ENCODE data around the gene TMEM208.

The TMEM208 gene

DNA sequence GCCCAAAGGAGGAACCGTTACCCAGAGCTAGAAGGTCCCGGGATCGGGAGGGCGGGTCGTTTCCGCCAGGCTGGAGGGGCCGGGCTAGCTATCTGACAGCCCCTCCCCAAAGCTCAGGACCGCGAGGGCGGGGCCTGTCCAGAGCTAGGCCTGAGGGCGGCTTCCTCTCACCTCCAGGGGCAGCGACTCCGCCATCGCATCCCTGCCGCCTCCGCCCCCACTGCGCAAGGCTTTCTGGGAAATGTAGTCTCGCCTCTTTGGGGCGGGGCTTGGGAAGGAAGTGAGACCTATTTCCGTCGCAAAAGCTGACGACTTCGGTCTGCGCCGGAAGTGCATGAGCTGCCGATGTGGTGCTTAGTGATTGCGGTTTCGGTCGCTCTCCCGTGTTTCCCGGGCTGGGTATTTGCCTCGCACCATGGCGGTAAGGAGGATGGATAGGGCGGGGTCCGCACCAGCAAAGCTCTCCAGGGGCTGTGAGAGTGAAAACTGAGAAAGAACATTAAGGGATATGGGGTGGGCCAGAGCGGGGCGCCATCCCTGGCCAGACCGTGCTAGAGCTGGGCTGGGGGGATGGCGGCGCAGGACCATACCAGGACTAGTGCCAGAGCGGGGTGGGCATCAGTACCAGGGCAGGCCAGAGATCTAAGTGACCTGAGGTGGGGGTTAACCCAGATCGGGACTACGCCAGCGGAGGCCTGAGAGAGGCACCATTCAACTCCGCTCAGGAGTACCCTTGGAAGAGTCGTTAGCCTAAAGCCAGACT, at the start of gene TMEM208:
TMEM208 (plus strand) TSS at position 327 of the 763 bp plus-strand sequence; CDS start at position 416, 89 bp downstream.
- DNase-seq (ENCODE audit: low spot score): peak; percentile 96

DNA sequence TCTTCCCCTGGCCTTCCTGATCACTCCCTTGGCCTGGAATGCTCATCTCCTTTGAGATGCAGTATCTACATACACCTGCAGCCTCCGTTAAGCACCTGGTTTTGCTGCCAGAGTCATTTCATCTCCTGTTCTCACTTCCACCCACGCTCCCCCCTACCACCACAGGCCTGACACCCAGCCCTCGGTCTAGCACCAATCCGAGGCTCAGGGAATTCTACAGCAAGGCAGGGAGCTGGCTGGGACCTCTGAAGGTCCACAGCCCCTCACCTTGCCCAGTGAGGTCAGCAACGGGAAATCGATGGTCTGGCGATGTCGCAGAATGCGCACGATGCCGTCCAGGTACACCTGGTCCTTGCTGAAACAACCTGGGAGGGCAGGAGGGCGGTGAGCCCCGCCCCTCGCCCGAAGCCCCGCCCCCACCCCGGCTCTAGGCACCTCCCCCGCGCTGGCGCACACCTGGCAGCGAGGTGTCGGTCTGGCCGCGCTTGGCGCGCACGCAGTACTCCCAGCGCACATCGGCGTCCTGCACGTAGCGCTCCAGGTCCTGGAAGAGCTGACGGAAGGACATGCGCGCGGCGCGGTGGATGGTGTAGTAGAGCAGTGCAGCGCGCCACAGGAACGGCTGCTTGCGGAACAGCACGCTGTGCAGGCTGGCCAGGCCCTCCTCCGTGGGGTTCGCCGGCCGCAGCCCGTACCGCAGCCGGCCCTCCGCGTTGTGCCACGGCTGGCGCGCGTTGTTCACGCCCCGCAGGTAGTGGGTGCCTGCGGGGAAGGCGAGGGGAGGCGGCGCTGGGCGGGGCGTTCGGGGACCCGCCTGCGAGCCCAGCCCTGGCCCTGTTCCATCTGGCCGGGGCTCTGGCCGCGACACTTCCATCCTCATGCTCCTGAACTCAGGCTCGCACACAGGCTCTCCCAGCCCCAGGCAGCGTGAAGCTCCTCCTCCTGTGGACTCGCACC, 48.9 kb upstream of the TMEM208 start:
- DNase-seq (ENCODE audit: low spot score): peak; percentile 78

DNA sequence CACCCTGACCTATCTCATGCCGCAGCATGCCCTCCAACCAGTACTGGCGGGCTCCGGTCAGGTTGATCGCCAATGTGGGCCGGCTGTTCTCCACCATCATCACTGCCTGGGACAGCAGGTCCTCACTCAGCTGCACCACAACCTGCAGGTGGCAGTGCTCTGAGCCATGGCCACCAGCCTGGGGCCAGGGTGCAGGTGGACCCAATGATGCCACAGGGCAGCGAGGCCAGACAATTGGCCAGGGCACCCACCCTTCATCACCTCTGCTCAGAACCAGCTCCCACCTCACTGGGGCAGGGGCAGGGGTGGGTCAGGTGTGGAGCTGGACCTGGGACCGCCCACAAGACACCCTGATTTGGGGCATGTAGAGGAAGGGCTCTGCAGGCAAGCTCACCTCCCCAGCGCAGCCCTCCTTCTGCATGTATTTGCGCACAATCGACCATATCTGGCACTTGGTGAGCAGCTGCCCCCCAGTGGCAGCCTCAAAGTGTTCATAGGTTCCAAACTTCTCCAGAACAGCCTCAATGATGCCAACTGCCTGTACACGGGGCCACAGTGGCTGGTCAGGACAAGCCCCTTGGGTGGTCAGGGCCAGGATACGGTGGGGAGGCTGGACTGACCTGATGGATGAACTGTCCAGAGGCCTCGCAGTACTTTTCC, 47.4 kb upstream of the TMEM208 start:
- no peak for DNase-seq (ENCODE audit: low spot score)

DNA sequence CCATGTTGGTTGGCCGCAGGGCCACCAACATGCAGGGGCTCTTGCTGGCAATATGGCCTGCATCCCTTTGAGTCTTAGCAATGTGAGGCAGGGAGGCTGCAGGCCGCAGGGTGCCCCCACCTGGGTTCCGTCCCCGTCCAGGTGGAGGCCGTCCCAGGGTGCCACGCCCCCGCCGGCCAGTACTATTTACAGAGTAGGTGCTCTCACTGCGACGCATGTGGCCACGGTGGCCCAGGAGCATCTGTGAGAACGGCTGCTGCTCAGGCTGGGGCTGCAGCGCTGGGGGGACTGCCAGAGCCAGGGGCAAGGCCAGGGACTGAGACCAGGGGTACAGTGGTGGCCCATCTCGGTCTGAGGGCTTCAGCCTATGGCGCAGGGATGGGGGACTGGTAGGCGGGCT, 46.8 kb upstream of the TMEM208 start:
- DNase-seq (ENCODE audit: low spot score): no peak

DNA sequence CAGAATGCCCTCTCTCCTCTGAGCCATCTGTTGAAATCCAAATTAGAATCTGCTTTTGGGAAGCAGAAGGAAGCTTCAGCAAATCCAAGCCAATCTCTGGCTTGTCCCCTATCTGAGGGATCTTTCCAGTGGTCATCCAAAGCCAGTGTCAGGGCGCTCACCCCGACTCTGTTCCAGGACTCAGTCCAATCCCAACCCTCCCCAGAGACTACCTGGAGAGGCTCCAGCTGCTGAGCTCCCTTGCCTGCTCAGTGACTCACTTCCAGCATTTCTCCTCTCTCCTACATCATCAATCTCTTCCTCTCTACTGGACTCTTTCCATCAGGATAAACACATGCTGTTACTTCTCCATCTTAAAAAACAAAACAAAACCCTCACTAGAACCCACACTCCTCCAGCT, 45.6 kb upstream of the TMEM208 start:
- no peak for DNase-seq (ENCODE audit: low spot score)

DNA sequence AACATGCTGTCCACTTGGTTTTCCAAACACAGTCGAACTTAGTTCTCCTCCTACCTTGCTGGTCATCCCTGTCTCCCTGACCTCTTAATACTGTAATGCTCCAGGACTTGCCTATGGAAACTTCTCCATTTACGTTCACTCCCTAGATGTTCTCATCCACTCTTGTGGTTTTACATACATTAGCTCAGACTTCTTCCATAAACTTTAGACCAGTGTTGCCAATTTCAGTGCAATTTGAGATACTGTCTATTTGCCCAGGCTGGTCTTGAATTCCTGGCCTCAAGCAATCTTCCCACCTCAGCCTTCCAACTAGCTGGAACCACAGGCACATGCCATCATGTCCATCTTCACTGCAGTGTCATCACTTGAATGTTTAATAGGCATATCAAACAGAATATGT, 44.6 kb upstream of the TMEM208 start:
- no peak for DNase-seq (ENCODE audit: low spot score)

DNA sequence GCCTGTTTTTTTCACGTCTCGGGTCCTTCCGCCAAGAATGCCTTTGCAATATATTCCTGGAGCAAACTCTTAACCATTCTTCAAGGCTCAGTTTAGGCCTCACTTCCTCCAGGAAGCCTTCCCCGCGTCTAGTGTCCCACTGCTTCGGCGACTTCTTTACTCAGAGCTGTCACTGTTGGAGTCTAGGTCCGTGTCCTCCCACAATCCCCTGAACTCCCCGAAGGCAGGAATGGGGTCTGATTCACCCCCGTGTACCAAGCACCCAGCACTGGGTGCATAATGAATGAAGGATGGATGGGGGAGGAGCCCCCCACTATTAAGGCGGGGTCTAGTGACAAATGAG, 43.7 kb upstream of the TMEM208 start:
- DNase-seq (ENCODE audit: low spot score): no peak

DNA sequence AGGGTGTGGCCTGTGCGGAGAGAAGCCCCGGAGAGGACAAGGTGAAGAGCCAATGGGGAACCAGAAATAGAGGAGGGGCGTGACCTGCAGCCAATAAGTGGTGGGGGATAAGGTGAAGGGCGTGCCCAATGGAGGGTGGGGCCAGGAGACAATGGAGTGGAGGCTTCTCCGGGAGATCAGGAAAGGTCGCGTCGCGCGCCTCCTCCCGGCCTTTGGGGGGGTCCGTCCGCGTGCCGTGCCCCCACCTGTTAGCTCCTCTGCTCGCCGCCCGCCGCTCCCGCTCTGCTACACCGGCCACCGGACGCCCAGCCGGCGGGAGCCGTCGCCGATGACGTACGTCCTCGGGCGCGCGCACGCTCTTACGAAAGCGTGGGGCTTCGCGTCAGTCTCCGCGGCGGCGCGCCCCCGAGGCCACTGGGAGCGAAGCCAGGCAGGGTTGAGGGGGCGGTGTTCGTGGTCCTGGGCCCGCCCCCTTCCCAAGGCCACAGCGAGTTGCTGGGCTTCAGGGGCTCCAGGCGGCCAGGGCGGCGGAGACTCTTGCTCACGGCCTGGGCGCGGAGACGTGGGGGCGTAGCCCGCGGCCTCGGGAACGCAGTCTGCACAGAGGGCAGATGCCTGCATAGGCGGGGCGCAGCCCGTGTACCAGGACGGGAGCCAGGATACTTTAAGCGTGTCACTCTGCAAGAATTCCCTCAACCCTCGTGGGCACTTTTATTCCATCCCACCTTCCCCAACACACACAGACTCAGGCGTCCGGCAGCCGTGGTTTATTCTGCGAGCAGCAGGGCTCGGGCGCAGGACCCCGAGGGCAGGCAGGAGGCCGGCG, 43.1 kb upstream of the TMEM208 start, which contains the start of gene MATCAP1:
MATCAP1 (minus strand) TSS at position 337 of the 826 bp plus-strand sequence. CDS start 3,353 bp downstream, outside the sequence.
- DNase-seq (ENCODE audit: low spot score): peak; percentile 99

DNA sequence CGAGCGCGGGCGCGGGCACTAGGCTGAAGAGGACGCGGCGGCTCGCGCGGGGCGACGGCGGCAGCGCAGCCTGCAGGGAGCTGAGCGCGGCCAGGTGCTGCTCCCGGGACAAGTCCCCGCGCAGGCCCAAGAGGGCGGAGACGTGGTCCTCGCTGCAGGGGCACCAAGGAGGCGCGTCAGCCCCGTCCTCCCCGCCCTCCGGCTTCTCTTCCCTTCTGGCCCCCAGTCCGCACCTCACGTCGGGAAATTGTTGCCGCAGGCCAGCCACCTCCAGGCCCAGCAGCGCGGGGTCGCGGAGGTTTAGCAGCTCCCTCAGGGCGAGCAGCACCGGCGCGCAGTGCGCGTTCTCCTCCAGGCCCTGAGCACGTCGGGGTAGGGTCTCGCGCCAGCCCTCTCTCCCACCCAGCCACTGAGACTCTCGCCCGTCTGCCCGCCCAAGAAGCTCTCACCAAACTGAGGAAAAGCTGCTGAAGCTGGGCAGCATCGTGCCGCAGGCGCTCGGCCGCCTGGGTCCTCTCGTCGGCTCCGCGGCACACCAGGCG, 42.4 kb upstream of the TMEM208 start:
- DNase-seq (ENCODE audit: low spot score): no peak

DNA sequence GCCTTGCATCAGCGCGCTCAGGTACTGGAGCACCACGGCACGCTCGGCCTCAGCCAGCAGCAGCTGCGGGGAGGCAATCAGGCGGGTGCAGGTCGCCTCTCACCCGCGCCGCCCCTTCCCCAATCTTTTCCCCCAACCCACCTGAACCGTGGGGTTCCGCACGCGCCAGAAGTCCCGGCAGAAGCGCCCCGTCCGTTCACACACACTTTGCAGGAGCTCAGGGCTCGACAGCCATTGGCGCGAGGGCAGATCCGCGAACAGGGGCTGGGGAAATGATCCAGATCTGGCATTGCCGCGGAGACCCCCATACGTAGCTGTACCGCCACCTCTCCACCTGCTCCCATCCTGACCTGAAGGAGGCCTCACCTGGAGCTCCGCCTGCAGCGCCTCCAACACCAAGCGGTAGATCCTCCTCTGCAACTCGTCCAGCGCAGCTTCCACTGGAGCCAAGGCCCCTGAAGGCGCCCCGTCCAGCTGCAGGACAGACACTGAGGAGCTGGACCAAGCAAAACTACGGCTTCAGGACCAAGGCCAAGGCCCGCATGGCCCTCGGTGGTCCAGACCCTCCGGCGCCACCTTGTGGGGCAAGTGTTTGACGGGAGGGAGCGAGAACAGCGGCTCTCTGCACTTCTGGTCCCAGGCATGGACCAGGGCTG, 41.8 kb upstream of the TMEM208 start:
- DNase-seq (ENCODE audit: low spot score): peak; percentile 77

DNA sequence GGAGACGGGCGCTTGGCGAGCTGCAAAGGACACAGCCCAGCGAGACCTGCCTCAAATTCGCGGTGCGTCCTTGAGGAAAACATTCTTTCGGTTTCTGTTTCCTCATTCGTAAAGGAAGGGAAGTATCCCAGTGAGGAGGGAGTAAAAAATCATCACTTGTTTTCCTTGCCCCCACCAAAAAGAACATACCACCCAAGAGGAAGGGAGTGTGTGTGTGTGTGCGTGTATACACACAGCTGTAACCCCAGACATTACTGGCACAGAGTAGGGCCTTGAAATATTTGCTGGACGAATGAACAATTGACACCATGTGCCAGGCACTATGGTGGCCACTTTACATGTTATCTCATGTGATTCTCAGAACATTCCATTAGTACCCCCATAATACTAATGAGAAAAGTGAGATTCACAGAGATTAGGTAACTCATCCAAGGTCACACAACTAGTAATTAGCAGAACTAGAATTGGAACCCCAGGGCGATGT, 41.2 kb upstream of the TMEM208 start:
- DNase-seq (ENCODE audit: low spot score): no peak

DNA sequence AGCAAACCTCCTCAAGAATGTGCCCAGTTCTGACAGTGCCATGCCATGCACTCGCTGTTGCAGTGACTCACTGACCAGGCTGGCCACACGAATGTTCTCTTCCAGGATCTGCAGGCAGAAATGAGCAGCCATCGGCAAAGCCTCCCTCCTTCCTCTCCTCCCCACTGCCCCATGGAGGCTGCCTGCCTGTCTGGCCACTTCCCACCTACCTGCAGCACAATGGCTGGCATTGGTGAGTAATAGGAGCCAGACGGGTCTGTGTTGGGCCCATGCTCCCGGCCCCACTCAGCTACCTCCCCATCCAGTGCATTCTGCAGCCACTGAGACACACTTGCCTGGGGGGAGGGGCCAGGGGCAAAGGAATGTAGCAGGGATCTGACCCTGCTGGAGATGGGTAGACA, 40.4 kb upstream of the TMEM208 start:
- no peak for DNase-seq (ENCODE audit: low spot score)

DNA sequence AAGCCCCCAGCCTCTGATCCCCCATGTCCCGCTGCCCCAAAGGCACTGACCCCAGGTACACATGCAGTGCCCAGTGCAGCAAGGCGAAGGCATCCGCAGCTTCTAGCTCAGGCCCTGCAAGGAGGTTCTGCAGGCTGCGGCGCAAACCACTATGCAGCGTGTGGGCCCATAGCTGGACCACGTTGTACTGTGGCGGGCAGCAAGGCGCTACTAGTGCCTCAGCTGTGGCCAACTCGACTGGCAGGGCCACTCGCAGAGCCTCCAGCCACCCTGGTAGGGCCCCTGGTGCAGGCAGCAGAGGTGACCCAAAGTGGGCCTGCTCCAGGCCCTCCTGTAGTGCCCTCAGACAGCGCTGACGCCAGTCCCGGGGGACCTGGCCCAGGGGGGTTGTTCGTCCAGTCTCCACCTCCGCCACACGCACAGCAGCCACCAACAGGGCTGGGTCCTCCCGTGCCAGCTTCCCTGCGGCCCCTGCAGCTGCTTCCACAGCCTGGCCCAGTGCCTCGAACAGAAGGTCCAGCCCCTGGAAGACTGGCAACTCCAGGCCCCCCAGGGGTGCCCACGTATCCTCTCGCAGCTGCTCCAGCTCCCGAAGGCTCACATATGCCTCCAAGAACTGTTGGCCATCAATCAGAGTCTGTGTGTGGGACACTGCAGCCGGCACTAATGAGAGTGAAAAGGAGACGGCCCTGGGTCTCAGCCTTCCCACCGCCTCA, 39.6 kb upstream of the TMEM208 start:
- no peak for DNase-seq (ENCODE audit: low spot score)

DNA sequence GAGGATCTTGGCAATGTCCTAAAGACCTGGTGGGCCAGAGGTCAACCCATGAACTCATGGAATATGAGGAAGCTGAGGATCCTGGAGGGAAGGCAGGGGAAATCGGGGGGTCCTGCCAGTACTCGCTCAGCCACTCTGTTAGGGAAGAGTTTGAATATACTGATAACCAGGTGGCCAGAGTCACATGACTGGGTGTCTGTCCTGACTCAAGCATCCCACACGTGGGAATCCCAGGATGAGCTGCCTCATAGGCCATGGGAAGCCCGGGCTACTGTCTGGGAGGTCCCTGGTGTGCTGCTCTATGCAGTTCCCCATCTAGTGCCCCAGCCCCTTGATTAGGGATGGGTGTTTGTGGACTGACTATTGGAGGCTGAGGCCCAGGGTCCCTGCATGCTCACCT, 38.6 kb upstream of the TMEM208 start:
- no peak for DNase-seq (ENCODE audit: low spot score)

DNA sequence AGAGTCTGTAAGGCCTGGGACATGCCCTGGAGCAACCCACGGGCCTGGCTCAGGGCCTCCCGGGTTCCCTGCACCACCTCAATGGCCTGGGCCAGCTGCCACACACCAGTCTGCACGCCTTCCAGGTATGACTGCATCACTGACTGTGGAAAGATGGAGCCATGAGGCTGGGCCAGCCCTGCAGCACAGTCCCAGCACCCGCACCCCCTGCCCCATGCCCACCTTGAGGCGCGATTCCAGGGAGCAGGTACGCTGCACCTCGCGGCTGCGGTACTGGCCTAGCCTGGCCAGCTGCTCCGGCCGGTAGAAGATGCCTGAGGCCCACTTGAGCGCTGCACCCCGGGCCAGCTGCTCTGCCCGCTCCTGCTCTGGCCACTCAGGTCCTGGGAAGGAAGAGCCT, 38.1 kb upstream of the TMEM208 start:
- no peak for DNase-seq (ENCODE audit: low spot score)

DNA sequence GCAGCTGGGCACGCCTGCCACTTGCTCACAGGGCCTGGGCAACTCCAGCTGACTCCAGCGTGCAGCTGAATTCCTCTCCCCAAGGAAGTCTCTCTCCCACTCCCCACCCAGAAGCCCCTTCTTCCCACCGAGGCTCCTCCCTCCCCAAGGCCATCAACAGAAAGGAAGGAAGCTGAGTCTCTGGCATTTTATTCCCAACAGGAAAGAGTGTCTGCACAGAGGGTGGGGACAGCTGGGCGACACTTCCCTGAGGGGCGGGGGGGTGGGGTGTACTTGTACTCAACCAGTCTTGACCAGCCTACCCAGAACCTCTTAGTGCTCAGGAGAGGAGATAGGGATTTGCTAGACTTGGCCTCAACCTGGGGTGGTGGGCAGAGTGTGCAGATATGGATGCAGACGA, 36.9 kb upstream of the TMEM208 start, which contains the start of gene EXOC3L1:
EXOC3L1 (minus strand) TSS at position 96 of the 400 bp plus-strand sequence. CDS start 460 bp downstream, outside the sequence.
- no peak for DNase-seq (ENCODE audit: low spot score)

DNA sequence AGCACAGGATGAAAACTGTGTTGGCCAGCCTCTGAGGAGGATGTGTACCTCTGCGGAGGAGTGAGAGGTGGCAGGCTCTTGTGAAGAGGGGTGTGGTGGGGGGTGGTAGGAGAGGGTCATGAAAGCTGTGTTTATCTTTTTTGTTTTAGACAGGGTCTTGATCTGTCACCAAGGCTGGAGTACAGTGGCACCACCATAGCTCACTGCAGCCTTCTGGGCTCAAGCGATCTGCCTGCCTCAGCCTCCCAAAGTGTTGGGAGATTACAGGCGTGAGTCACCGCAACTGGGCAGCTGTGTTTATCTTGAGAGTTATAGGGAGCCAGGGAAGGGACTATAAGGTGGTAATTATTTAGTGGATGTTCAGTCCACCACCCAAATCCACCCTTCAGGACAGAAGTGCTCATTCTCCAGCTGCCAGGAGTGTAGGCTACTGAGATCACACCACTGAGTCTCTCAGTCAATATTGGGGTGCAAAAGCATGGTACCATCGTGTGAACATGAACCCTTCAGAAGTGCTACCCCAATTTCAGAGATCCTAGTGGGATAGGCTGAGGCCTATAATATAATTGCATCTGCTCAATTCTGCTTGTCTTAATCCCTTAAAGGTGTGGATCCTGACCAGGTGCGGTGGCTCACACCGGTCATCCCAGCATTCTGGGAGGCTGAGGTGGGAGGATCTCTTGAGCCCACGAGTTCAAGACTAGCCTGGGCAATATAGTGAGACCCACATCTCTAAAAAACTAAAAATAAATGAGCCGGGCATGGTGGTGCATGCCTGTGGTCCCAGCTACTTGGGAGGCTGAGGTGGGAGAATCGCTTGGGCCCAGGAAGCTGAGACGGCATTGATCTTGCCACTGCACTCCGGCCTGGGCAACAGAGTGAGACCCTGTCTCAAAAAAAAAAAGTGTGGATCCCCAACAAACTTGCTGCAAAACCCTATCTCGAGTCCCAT, 36.2 kb upstream of the TMEM208 start:
- no peak for DNase-seq (ENCODE audit: low spot score)

DNA sequence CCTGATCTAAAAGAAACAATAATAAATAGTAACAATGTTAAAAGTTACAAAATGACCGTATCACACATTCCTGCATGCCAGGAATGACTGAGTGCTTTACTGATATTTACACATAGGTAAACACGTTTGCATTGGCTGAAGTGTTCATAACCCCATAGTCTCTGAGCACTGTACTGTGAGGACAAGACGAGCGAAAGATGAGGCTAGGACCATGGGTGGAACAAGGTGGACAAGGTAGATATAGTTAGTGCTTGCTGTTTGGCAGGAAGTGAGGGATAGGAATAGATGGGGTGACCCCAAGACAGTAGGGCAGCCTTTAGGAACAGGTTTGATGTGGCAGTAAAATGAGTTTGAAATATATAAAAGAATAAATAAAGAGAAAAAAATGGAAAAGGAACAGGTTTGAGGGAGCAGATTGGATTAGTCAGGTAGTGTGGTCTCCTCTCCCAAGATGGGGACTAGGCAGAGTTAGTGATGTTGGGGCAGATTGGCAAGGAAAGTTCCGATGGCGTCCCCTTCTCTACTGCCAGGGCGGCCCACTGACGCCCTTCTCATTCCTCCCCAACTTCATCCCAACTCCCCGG, 35.4 kb upstream of the TMEM208 start:
- DNase-seq (ENCODE audit: low spot score): no peak
